ENCODE data around the gene ZNF74. TPM values are rescaled to one million over a fixed set of nuclear protein-coding genes. Genes with fewer than 3 reads are reported as not detected.

Gene ZNF74
- total RNA-seq, 1 experiment from 2014 or later = 34.3 TPM

DNA sequence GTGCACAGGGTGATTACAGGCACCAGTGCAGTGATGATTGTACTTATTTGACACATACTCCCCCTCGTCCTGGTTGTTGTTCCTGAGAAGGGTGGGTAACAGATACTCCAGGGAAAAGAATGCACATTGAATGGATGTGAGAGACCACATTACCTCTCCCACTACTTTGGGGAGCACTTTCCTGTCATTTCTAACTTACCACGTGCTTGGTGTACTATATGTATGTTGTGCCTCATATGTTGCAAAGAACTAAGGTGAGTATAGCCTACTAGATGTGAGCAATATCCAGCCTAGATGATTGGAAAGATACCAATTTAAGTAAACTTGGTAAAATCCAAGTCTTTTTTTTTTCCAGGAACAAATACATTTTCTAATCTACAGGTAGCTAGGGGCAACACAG is 58.0 kb downstream of the ZNF74 start:
- Histone ChIP-seq H4K20me1 (ENCODE audit: control insufficient read depth, insufficient read depth, insufficient read length) (no peaks in the 10 kb centered on the region), H3K27ac (ENCODE audit: insufficient read length, low read depth, low read length) (no peak overlapping the region), H3K4me2 (ENCODE audit: insufficient read depth, insufficient read length, low read length) (no peak overlapping the region), H3K79me2 (ENCODE audit: insufficient read depth, low read length) (no peaks in the 10 kb centered on the region), H2BK120ac (ENCODE audit: low read depth, low read length, poor library complexity, severe bottlenecking) (no peak overlapping the region), H3K23me2 (ENCODE audit: insufficient read length, low read depth, low read length, poor library complexity, severe bottlenecking) (no peaks in the 10 kb centered on the region), H2AK5ac (ENCODE audit: insufficient read length, low read length) (no peak overlapping the region), H3K18ac (ENCODE audit: insufficient read length, low read depth, low read length) (no peak overlapping the region), H3K79me1 (ENCODE audit: insufficient read depth, low read depth, low read length, poor library complexity, severe bottlenecking) (no peaks in the 10 kb centered on the region), H3K9ac (ENCODE audit: extremely low read depth, insufficient read length, low read length) (no peak overlapping the region), H3K27me3 (ENCODE audit: insufficient read depth, low read length) (no peaks in the 10 kb centered on the region), H3K56ac (ENCODE audit: insufficient read length, low read depth, low read length) (no peak overlapping the region), H2BK15ac (ENCODE audit: low read depth, low read length) (no peak overlapping the region), H4K5ac (ENCODE audit: insufficient read length, low read depth, low read length) (no peak overlapping the region), H3K23ac (ENCODE audit: insufficient read length, low read depth, low read length) (no peak overlapping the region), H2AFZ (ENCODE audit: low read length) (no peak overlapping the region), H2BK5ac (ENCODE audit: insufficient read length, low read length) (no peak overlapping the region), H2BK12ac (ENCODE audit: insufficient read length, low read depth, low read length) (no peak overlapping the region), H3K4me1 (ENCODE audit: insufficient read depth, low read length) (0 out of 2 replicates have a peak, but pooled peaks cover 2% of the 10 kb centered on the region), H4K8ac (replicated peaks; ENCODE audit: insufficient read length, low read depth, low read length) (no peak overlapping the region), H3K14ac (ENCODE audit: insufficient read depth, low read length) (no peak overlapping the region), H2BK20ac (ENCODE audit: low read depth, low read length, poor library complexity, severe bottlenecking) (no peak overlapping the region), H3K9me3 (ENCODE audit: control insufficient read depth, low read depth, low read length) (no peaks in the 10 kb centered on the region), H3K4ac (ENCODE audit: low read depth, low read length) (no peak overlapping the region), H4K91ac (ENCODE audit: insufficient read length, low read depth, low read length) (no peak overlapping the region), H3T11ph (ENCODE audit: low read length) (no peak overlapping the region)
- H3K9me3 Mint-ChIP-seq = peaks cover 0 to 2% of the 10 kb centered on the region in 2 experiments; a peak in 1 of 5 replicates
- no peak for DNase-seq
- peaks cover 2% of the 10 kb centered on the region for H3K27me3 Mint-ChIP-seq (ENCODE audit: low read depth)
- WGBS (ENCODE audit: extremely low coverage, insufficient read length, low lambda C conversion rate) = no CpG with 5 or more reads among the region's 2 CpGs
- H3K36me3 Mint-ChIP-seq (ENCODE audit: insufficient read depth in 1 of 3, low read depth in 3 of 3) = peaks cover 2 to 10% (median 4%) of the 10 kb centered on the region in 3 experiments; a peak in 5 of 7 replicates
- H3K27ac Mint-ChIP-seq = no peak overlapping the region
- TF ChIP-seq, protein P1, sequence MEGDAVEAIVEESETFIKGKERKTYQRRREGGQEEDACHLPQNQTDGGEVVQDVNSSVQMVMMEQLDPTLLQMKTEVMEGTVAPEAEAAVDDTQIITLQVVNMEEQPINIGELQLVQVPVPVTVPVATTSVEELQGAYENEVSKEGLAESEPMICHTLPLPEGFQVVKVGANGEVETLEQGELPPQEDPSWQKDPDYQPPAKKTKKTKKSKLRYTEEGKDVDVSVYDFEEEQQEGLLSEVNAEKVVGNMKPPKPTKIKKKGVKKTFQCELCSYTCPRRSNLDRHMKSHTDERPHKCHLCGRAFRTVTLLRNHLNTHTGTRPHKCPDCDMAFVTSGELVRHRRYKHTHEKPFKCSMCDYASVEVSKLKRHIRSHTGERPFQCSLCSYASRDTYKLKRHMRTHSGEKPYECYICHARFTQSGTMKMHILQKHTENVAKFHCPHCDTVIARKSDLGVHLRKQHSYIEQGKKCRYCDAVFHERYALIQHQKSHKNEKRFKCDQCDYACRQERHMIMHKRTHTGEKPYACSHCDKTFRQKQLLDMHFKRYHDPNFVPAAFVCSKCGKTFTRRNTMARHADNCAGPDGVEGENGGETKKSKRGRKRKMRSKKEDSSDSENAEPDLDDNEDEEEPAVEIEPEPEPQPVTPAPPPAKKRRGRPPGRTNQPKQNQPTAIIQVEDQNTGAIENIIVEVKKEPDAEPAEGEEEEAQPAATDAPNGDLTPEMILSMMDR (conservative IDR thresholded peaks at IDR 0.05) = no peak
- H3K4me1 Mint-ChIP-seq = peaks cover 8 to 9% of the 10 kb centered on the region in 2 experiments
- H3K4me3 Mint-ChIP-seq = no peak overlapping the region

Data from H9 (cell line).